Measurements from ENCODE around the gene C3orf52.

DNA sequence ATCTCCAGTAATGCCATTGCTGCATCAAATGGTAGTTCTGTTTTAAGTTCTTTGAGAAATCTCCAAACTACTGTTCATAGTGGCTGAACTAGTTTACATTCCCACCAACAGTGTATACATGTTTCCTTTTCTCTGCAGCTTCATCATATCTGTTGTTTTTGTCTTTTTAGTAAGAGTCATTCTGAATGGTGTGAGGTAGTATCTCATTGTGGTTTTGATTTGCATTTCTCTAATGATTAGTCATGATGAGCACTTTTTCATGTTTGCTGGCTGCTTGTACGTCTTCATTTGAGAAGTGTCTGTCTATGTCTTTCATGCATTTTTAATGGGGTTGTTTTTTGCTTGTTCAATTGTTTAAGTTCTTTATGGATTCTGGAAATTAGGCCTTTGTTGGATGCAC lies 57.1 kb downstream of the C3orf52 start:
- TF ChIP-seq, protein P1, sequence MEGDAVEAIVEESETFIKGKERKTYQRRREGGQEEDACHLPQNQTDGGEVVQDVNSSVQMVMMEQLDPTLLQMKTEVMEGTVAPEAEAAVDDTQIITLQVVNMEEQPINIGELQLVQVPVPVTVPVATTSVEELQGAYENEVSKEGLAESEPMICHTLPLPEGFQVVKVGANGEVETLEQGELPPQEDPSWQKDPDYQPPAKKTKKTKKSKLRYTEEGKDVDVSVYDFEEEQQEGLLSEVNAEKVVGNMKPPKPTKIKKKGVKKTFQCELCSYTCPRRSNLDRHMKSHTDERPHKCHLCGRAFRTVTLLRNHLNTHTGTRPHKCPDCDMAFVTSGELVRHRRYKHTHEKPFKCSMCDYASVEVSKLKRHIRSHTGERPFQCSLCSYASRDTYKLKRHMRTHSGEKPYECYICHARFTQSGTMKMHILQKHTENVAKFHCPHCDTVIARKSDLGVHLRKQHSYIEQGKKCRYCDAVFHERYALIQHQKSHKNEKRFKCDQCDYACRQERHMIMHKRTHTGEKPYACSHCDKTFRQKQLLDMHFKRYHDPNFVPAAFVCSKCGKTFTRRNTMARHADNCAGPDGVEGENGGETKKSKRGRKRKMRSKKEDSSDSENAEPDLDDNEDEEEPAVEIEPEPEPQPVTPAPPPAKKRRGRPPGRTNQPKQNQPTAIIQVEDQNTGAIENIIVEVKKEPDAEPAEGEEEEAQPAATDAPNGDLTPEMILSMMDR (optimal IDR thresholded peaks at IDR 0.05 in 1 of 3, IDR thresholded peaks at IDR 0.05 in 1 of 3, conservative IDR thresholded peaks at IDR 0.05 in 1 of 3; ENCODE audit: extremely low read depth in 1 of 3, insufficient read depth in 2 of 3, low read length in 3 of 3) = no peak
- no peak for TF ChIP-seq EZH2 (IDR thresholded peaks at IDR 0.05; ENCODE audit: low read length)
